A673 (cell line): ENCODE results near the gene OLAH. TPM values are rescaled to one million over a fixed set of nuclear protein-coding genes. Genes with fewer than 3 reads are reported as not detected.
"Not testable (repeated sequence)": the region's sequence is repeated elsewhere in the genome, so short reads cannot be mapped to it uniquely, and the experiment has no call there.

ENCODE experiments used
- Bru-seq: library from RNA; stranded (reverse); fragments of 400-500 nt; gene quantifications from one replicate; lab custom pipeline; 2021; lab: Mats Ljungman, UMichigan
- BruChase-seq, 2 experiments: library from RNA; stranded (reverse); fragments of 400-500 nt; gene quantifications; one replicate each; lab custom pipeline; 2021; lab: Mats Ljungman, UMichigan
- BruUV-seq: library from RNA; stranded (reverse); fragments of 400-500 nt; replicated peaks from 2 replicates; lab custom pipeline; 2021; lab: Mats Ljungman, UMichigan
- CTCF ChIA-PET: fragments of 300-600 bp; sonication (Branson Sonifier 250); formaldehyde crosslinking; loops from one replicate; lab custom pipeline; 2022; ENCODE audit warnings: antibody characterized with exemption; lab: Charles Lee
- POLR2A ChIA-PET: fragments of 300-600 bp; sonication (Branson Sonifier 250); formaldehyde crosslinking; loops from one replicate; lab custom pipeline; 2022; ENCODE audit warnings: antibody characterized with exemption; ENCODE audit not compliant: low non-redundant PET; lab: Charles Lee
- DNase-seq: peaks from one replicate; pipeline ENCODE4 v3.0.0-alpha.2; 2015; ENCODE audit warnings: low spot score
- H3K27ac ChIP-seq: fragments of 200-600 bp; sonication (generic); 2 replicates; pipeline ENCODE4 v1.5.1; 2016; ENCODE audit warnings: mixed run types, low read depth, mild to moderate bottlenecking, mixed read lengths, antibody characterized with exemption, low read length; ENCODE audit not compliant: poor library complexity, severe bottlenecking
- H3K27me3 ChIP-seq: fragments of 200-600 bp; sonication (generic); replicated peaks from 2 replicates; pipeline ENCODE4 v1.6.1; 2017; ENCODE audit warnings: mixed run types, low read depth, mild to moderate bottlenecking, mixed read lengths, antibody characterized with exemption, low read length; ENCODE audit not compliant: insufficient read depth, poor library complexity
- H3K36me3 ChIP-seq: fragments of 200-600 bp; sonication (generic); 2 replicates; pipeline ENCODE4 v1.6.1; 2016; ENCODE audit warnings: mixed run types, mild to moderate bottlenecking, mixed read lengths, antibody characterized with exemption, low read length; ENCODE audit not compliant: insufficient read depth, poor library complexity, severe bottlenecking
- H3K4me1 ChIP-seq: fragments of 200-600 bp; sonication (generic); 2 replicates; pipeline ENCODE4 v1.6.1; 2017; ENCODE audit warnings: mixed run types, mild to moderate bottlenecking, mixed read lengths, antibody characterized with exemption, low read length; ENCODE audit not compliant: insufficient read depth, poor library complexity, severe bottlenecking
- H3K4me3 ChIP-seq: fragments of 200-600 bp; sonication (generic); 2 replicates; pipeline ENCODE4 v1.5.1; 2016; ENCODE audit warnings: low read depth, mixed run types, mild to moderate bottlenecking, mixed read lengths, low read length; ENCODE audit not compliant: poor library complexity, severe bottlenecking
- H3K9me3 ChIP-seq: fragments of 200-600 bp; sonication (generic); 2 replicates; pipeline ENCODE4 v1.6.1; 2016; ENCODE audit warnings: mixed run types, low read depth, mild to moderate bottlenecking, mixed read lengths, antibody characterized with exemption, low read length; ENCODE audit not compliant: poor library complexity, severe bottlenecking
- EZH2 ChIP-seq: fragments of 200-600 bp; sonication (generic); IDR thresholded peaks from 2 replicates; pipeline ENCODE4 v1.6.1; 2017; ENCODE audit warnings: borderline replicate concordance, low read depth, mild to moderate bottlenecking, mixed read lengths, antibody characterized with exemption, low read length; ENCODE audit not compliant: poor library complexity, severe bottlenecking
- intact Hi-C: fragments of 100-400 bp; cut with micrococcal nuclease; formaldehyde crosslinking; loops from one replicate; pipeline ENCODE4 v1.10.0; 2022; ENCODE audit not compliant: unreplicated experiment
- long read RNA-seq: library from polyadenylated mRNA; stranded (forward); transcript quantifications from one replicate; pipeline ENCODE4 v2.0.0, GENCODE V29; 2022
- total RNA-seq: library from RNA; stranded (reverse); gene quantifications from 2 replicates; pipeline ENCODE4 v1.2.3, GENCODE V29; 2021
- TF ChIP-seq, protein P1 (sequence below): fragments of 300-800, 200-600 bp; sonication (generic); conservative IDR thresholded peaks from 2 replicates; pipeline ENCODE4 v1.5.1; 2017; ENCODE audit warnings: low read depth, mild to moderate bottlenecking, antibody characterized with exemption, low read length, moderate library complexity, mixed read lengths

The OLAH gene
- total RNA-seq (1.1 and 1.6 TPM in 2 replicates), Bru-seq, nascent RNA (percentile 21 among the genes with signal in this experiment), BruChase-seq, experiment 1, labeled RNA remaining after a 2-hour chase (percentile 17 among the genes with signal in this experiment), BruChase-seq, experiment 2, labeled RNA remaining after a 6-hour chase (percentile 25 among the genes with signal in this experiment)
- long read RNA-seq = 0 reads

DNA sequence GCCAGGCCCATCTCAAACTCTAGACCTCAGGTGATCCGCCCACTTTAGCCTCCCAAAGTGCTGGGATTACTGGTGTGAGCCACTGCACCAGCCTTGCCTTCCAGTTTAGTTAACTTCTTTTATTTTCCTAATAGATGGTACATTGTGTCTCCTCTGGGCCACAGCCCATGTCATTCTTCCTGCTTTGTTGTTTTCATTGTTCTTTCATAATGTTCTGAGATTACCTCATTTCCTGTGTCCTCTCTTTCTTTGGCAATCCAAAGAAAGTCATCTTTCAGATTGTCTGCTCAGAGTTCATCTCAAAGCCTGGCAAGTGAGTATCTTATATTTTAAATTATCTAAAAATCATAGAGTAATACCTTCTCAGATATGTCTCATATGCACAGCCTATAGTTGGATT is at the start of gene OLAH:
OLAH (plus strand) TSS at position 270 of the 400 bp plus-strand sequence. CDS start 3,346 bp downstream, outside the sequence.
- no peaks in the 10 kb centered on the region for H3K9me3 ChIP-seq
- no TSS peak for BruUV-seq
- peak; percentile 39 for DNase-seq
- TF ChIP-seq EZH2 = no peak
- TF ChIP-seq, protein P1, sequence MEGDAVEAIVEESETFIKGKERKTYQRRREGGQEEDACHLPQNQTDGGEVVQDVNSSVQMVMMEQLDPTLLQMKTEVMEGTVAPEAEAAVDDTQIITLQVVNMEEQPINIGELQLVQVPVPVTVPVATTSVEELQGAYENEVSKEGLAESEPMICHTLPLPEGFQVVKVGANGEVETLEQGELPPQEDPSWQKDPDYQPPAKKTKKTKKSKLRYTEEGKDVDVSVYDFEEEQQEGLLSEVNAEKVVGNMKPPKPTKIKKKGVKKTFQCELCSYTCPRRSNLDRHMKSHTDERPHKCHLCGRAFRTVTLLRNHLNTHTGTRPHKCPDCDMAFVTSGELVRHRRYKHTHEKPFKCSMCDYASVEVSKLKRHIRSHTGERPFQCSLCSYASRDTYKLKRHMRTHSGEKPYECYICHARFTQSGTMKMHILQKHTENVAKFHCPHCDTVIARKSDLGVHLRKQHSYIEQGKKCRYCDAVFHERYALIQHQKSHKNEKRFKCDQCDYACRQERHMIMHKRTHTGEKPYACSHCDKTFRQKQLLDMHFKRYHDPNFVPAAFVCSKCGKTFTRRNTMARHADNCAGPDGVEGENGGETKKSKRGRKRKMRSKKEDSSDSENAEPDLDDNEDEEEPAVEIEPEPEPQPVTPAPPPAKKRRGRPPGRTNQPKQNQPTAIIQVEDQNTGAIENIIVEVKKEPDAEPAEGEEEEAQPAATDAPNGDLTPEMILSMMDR = no peak
- no peak within 1 kb of the TSS for H3K27ac ChIP-seq
- intact Hi-C loops = no loop called here
- ChIA-PET POLR2A (no interaction called here), CTCF (no interaction called here)
- no peaks in the 10 kb centered on the region for H3K4me1 ChIP-seq
- no peak within 1 kb of the TSS for H3K4me3 ChIP-seq
- H3K36me3 ChIP-seq = no peaks in the 10 kb centered on the region
- no peaks in the 10 kb centered on the region for H3K27me3 ChIP-seq

DNA sequence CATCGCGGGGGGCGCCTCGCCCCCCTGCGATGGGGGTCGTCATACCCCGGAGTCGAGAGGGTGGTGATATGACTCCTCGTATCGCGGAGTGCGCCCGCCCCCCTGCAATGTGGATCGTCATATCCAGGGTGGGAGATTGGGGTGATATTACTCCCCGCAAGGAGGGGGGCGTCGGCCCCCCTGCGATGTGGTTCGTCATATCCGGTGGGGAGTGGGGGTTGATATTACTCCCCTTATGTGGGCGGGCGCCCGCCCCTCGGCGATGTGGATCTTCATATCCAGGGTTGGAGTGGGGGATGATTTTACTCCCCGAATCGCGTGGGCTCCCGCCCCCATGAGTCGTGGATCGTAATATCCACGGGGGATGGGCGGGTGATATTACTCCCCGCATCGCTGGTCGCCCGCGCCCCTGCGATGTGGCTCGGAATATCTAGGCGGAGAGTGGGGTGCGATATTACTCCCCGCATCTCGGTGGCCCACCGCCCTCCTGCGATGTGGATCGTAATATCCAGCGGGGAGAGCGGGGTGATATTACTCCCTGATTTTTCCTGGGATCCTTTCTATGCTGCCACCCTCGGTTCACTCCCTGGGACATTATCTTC is 47.7 kb upstream of the OLAH start:
- H3K9me3 ChIP-seq = no peaks in the 10 kb centered on the region
- CTCF ChIA-PET = no interaction called here
- no peak overlapping the region for H3K4me3 ChIP-seq
- BruUV-seq = no TSS peak
- H3K4me1 ChIP-seq = no peaks in the 10 kb centered on the region
- POLR2A ChIA-PET = no interaction called here
- H3K27ac ChIP-seq = no peak overlapping the region
- intact Hi-C loops = no loop called here
- H3K27me3 ChIP-seq = no peaks in the 10 kb centered on the region
- no peaks in the 10 kb centered on the region for H3K36me3 ChIP-seq
- DNase-seq = no peak
- TF ChIP-seq EZH2 = no peak
- TF ChIP-seq, protein P1 = no peak

DNA sequence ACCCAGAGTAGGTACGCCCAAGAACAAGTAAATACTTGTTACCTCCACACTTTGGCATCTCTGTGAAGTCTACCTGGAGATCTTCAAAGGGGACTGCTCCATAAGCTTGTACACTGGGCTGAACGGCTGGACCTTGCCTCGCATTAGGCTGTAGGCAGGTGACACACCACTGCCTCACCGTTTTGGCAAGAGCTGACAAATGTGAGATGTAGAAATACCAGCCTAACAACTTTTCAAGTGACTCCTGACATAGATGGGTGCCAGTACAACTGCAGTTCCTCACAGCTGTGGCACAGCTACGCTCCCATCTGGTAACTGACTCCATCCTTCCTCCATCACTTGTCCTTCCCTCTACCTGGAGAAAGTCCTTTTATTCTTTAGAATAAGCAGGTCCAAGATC is 30.2 kb upstream of the OLAH start:
- H3K36me3 ChIP-seq, DNase-seq, H3K27ac ChIP-seq, H3K27me3 ChIP-seq, BruUV-seq, H3K4me3 ChIP-seq, H3K9me3 ChIP-seq, CTCF ChIA-PET, intact Hi-C loops, H3K4me1 ChIP-seq, POLR2A ChIA-PET: not testable (repeated sequence)
